ENCODE data around the gene FBXO31. TPM values are rescaled to one million over a fixed set of nuclear protein-coding genes. Genes with fewer than 3 reads are reported as not detected.
A peak's percentile ranks its signal among the peaks of the same experiment; 100 is the strongest.

The FBXO31 gene
- total RNA-seq, 1 donor from 2014 or later = 30.6 TPM

DNA sequence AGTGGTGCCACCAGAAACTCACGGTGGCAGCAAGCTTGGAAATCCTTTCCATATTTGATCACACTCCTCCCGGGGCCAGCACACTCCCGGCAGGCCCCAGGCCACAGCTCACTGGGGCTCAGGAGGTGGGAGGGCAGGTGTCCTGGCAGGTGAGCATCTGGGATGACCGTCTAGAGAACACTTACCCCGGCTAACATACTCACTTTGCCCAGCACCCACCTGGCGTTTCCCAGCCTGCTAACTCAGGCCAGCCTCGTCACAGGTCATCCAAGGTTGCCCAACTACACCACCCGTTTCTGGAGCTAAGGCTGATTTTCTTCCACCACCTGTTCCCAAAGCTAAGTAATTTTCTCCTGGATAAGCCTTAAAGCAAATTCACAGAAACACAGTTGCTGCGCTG is 24.9 kb downstream of the FBXO31 start:
- Mint-ChIP-seq H3K4me3 (ENCODE audit: unreplicated experiment) (no peak overlapping the region), H3K27me3 (ENCODE audit: low read depth) (no peaks in the 10 kb centered on the region), H3K36me3 (ENCODE audit: low read depth) (peaks cover 13% of the 10 kb centered on the region), H3K4me1 (ENCODE audit: low read depth) (peaks cover 6% of the 10 kb centered on the region), H3K27ac (ENCODE audit: unreplicated experiment) (no peak overlapping the region), H3K9me3 (ENCODE audit: low read depth) (no peaks in the 10 kb centered on the region)
- TF ChIP-seq, protein P1, sequence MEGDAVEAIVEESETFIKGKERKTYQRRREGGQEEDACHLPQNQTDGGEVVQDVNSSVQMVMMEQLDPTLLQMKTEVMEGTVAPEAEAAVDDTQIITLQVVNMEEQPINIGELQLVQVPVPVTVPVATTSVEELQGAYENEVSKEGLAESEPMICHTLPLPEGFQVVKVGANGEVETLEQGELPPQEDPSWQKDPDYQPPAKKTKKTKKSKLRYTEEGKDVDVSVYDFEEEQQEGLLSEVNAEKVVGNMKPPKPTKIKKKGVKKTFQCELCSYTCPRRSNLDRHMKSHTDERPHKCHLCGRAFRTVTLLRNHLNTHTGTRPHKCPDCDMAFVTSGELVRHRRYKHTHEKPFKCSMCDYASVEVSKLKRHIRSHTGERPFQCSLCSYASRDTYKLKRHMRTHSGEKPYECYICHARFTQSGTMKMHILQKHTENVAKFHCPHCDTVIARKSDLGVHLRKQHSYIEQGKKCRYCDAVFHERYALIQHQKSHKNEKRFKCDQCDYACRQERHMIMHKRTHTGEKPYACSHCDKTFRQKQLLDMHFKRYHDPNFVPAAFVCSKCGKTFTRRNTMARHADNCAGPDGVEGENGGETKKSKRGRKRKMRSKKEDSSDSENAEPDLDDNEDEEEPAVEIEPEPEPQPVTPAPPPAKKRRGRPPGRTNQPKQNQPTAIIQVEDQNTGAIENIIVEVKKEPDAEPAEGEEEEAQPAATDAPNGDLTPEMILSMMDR (IDR thresholded peaks at IDR 0.05) = no peak
- DNase-seq (ENCODE audit: low spot score) = no peak

DNA sequence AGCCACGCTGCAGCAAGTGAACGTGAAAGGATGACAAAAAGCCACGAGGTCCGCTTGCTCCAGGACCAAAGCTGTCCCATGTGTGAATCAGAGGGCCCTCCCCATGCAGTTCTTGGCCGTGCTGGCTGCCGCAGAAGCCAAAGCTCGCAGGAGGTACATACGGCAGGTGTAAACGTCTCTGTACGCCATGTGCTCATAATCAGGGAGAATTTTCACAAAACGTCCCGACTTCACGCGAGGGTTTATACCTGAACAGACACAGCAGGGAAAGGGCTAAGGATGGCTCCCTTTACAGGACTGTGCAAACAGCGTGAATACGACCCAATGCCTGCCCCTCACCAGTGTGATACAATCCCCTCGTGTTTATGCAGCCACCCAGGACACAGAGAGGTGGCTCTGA is 25.3 kb downstream of the FBXO31 start:
- no peak overlapping the region for H3K4me3 Mint-ChIP-seq (ENCODE audit: unreplicated experiment)
- TF ChIP-seq, protein P1 (IDR thresholded peaks at IDR 0.05) = no peak
- no peak overlapping the region for H3K27ac Mint-ChIP-seq (ENCODE audit: unreplicated experiment)
- peaks cover 13% of the 10 kb centered on the region for H3K36me3 Mint-ChIP-seq (ENCODE audit: low read depth)
- no peaks in the 10 kb centered on the region for H3K9me3 Mint-ChIP-seq (ENCODE audit: low read depth)
- peaks cover 6% of the 10 kb centered on the region for H3K4me1 Mint-ChIP-seq (ENCODE audit: low read depth)
- H3K27me3 Mint-ChIP-seq (ENCODE audit: low read depth) = no peaks in the 10 kb centered on the region
- DNase-seq (ENCODE audit: low spot score) = no peak

DNA sequence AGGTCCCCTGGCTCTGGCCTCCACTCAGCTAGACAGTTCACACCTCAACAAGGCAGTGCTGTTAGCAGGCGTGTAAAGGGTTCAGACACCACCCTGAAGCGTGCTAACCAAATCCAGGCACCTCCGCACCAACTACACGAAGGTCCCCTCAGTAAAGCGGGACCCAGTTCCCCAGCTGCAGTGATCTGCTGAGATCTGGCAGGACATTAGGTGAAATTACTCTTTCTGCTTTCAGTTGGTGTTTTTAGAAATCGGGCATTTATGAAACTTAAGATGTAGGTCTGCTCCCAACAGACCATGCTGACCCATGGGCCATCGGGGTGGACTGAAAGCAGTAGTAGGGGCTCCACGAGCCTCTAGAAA is 27.1 kb downstream of the FBXO31 start:
- no peaks in the 10 kb centered on the region for H3K27me3 Mint-ChIP-seq (ENCODE audit: low read depth)
- DNase-seq (ENCODE audit: low spot score) = no peak
- no peak overlapping the region for H3K4me3 Mint-ChIP-seq (ENCODE audit: unreplicated experiment)
- TF ChIP-seq, protein P1 (IDR thresholded peaks at IDR 0.05) = no peak
- peak overlapping the region; percentile 47 for H3K27ac Mint-ChIP-seq (ENCODE audit: unreplicated experiment)
- peaks cover 6% of the 10 kb centered on the region for H3K4me1 Mint-ChIP-seq (ENCODE audit: low read depth)
- H3K36me3 Mint-ChIP-seq (ENCODE audit: low read depth) = peaks cover 13% of the 10 kb centered on the region
- H3K9me3 Mint-ChIP-seq (ENCODE audit: low read depth) = no peaks in the 10 kb centered on the region

DNA sequence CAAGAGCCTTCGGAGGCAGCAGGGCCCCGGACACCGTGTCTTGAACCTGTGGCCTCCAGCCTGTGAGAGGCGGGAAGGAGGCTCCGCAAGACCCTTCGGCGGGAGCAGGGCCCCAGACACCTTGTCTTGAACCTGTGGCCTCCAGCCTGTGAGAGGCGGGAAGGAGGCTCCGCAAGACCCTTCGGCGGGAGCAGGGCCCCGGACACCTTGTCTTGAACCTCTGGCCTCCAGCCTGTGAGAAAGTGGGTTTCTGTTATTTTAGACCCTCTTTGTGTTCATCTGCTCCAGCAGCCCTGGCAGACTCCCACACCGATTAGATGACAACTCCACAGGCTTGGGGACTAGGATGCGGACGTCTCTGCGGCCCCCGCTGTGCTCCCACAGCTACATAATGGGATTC is 30.0 kb downstream of the FBXO31 start:
- Mint-ChIP-seq H3K27me3 (ENCODE audit: low read depth) (no peaks in the 10 kb centered on the region), H3K36me3 (ENCODE audit: low read depth) (peaks cover 9% of the 10 kb centered on the region), H3K4me1 (ENCODE audit: low read depth) (peaks cover 14% of the 10 kb centered on the region)

DNA sequence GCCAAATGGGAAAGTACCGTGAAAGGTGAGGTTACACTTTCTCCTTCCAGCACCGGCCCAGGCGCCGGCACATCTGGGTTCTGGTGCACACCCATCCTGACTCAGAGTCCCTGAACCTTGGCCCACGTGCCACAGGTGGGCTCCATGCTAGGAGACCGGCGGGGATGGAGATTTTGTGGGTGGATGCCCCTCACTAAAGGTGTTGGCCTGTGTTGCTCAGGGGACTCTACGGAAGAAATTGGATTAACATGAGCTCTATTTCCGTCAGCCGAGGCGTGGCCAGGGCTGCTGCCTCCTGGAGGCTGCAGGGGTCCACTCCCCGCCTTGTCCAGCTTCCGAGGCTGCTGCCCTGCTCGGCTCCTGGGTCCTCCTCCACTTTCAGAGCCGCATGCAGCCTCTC is 30.8 kb downstream of the FBXO31 start:
- no peak overlapping the region for H3K27ac Mint-ChIP-seq (ENCODE audit: unreplicated experiment)
- no peak for DNase-seq (ENCODE audit: low spot score)
- H3K9me3 Mint-ChIP-seq (ENCODE audit: low read depth) = no peaks in the 10 kb centered on the region
- TF ChIP-seq, protein P1 (IDR thresholded peaks at IDR 0.05) = no peak
- H3K36me3 Mint-ChIP-seq (ENCODE audit: low read depth) = peaks cover 5% of the 10 kb centered on the region
- no peak overlapping the region for H3K4me3 Mint-ChIP-seq (ENCODE audit: unreplicated experiment)
- H3K27me3 Mint-ChIP-seq (ENCODE audit: low read depth) = no peaks in the 10 kb centered on the region
- peaks cover 14% of the 10 kb centered on the region for H3K4me1 Mint-ChIP-seq (ENCODE audit: low read depth)

More for the DNA sequence above, 30.0 kb downstream of the FBXO31 start:
- TF ChIP-seq, protein P1 (IDR thresholded peaks at IDR 0.05) = no peak
- no peak overlapping the region for H3K27ac Mint-ChIP-seq (ENCODE audit: unreplicated experiment)
- no peaks in the 10 kb centered on the region for H3K9me3 Mint-ChIP-seq (ENCODE audit: low read depth)
- no peak for DNase-seq (ENCODE audit: low spot score)
- H3K4me3 Mint-ChIP-seq (ENCODE audit: unreplicated experiment) = no peak overlapping the region
